ENCODE data around the gene H19.

The H19 gene

DNA sequence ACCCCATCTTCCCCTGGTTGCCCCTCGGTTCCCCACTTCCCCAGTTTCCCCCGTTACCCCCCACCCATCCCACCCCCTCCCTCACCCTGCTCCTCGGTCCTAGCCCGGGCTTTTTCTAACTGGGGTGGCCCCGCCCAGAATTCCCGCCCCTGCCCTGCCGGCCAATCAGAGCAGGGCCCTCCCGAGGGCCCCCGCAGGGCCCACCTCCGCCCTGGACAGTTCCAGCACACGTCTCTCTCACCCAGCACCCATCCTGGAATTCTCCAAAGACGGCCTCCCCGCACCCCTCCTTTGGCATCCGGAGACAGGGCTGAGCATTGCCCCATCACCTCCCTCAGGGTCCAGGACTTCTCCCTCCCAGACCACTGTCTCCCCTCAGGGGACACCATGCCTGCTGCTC is at the start of gene H19:
H19 (minus strand) TSS at position 88 of the 400 bp plus-strand sequence.
- no peak for DNase-seq

DNA sequence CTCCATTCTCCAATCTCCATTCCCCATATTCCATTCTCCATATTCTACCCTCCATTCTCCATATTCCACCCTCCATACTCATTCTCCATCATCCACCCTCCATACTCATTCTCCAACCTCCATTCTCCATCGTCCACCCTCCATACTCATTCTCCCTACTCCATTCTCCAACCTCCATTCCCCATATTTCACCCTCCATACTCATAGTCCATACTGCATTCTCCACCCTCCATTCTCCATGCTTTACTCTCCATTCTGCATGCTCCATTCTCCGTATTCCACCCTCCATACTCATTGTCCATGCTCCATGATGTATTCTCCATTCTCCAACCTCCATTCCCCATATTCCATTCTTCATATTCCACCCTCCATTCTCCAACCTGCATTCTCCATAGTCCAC is 44.3 kb upstream of the H19 start:
- DNase-seq = no peak

DNA sequence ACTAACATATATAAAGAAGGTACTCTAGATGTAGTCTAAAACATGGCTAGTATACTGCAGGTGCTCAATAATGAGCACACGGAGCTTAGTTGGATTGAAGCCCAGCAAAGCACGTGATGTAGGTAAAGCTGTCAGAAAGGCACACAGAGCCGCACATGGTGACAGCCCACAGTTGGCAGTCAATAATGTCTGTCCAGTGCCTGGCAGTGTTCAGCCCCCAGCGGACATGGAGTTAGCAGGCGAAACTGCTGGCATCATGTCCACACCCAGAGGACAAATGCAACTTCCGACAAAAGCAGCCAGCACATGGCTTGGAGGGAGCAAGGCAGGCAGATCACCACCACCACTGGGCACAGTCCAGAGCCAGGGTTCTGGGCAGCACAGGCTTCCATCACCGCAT is 43.5 kb upstream of the H19 start:
- DNase-seq = no peak

DNA sequence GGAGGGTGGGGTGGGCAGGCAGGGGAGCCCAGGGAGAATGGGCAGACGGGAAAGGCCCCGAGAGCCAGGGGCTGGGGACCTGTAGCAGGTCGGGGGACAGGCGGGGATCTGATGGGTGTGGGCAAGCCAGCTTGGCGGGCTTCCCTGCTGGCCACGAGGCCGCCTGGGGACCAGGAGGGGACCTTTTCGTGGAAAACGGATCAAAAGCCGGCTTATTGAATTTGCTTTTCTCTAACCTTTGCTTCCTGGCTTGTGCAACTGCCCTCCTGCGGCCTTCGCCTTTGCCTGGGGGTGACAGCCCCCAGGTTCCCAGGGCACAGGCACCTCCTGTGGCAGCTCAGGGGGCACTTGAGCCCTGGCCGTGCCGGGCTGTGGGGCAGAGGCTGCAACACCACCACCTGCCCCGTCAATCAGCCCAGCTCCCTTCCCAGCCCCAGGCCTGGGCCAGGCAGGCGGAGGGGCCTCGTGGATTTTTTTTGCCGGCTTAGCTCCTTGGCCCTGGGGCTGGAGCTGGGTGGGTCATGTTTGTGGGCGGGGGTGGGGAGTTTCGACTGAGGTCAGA is 41.6 kb upstream of the H19 start:
- DNase-seq = no peak

DNA sequence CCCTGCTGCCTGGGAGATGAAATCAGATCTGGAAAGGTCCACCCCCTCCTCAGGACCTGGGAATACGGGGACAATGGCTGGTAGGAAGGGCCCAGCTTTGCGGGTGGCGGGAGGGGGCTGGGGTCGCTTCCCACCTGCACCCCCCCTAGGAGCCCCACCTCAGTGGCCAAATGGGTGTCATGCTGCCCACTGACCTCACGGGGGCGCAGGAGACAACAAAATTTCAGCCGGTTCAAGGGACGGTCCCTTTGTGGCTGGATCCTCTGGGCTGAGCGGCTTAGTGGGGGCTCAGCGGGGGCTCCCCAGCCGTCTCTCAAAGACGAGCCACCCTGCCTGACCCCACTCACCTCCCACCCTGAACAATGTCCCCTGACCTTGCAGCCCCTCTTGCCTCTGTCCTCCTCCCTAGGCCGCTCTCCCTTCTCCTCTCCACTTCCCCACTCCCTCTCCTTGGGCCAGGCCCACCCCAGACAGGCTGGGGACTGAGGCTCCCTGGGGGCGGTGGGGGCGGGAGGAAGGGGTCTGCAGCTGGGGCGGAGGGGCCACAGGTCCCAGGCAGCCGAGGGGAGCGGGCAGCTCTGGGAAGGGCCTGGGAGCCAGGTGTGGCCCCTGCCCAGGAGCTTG is 39.3 kb upstream of the H19 start:
- DNase-seq = no peak

DNA sequence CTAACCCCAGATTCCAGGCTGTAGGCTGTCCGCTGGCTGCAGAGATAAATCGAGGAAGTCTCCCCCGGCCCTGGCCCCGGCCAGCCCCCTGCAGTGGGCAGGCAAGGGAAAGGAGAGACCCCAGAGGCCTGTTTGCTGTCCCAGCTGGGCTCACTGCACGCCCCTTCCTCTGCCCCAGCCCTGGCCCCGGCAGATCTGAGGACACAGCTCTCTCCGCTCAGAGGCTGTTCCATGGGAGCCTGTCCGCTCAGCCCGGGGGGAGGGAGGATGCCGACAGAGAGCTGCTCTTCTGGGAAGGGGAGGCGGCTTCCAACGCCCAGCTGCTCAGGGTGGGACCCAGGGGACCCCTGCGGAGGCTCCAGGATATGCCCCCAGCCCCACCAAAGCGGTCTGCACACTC is 37.7 kb upstream of the H19 start:
- DNase-seq = no peak

DNA sequence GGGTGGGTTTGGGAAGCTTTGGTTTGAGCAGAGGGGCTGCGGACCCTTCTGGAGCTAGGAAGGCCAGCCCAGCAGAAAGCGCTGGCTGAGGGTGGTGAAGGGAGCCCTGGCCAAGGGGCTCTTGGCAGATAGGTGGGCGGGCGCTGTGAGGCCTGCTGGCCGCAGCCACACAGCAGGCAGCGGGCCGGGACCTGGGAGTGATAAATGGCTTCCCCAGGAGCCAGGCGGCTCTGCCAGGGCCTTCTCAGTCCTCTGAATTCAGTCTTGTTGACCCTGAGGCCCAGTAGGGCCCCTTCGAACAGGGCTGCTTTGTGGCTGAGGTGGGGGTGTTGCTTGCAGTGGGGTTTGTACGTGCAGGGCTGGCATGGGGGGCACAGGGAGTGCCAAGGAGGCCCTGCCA is 33.4 kb upstream of the H19 start:
- DNase-seq = no peak

DNA sequence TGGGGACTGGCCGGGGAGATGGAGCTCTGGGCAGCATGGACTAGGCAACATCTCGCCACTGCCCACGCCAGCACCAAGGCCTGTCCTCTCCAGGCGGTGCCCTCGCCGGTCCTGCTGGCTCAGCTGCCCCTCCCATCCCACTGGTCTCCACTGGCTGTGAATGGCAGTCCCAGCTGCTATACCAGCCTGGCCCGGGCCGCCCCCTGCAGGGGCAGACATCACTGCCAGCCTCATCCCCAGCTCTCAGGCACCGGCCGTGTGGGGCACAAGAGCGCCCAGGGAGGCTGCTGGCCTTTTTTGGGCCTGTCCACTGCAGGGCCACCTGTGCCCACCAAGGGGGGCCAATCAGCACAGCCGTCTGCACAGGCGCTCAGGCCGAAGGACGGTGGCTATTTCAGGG is 30.1 kb upstream of the H19 start:
- DNase-seq = no peak

DNA sequence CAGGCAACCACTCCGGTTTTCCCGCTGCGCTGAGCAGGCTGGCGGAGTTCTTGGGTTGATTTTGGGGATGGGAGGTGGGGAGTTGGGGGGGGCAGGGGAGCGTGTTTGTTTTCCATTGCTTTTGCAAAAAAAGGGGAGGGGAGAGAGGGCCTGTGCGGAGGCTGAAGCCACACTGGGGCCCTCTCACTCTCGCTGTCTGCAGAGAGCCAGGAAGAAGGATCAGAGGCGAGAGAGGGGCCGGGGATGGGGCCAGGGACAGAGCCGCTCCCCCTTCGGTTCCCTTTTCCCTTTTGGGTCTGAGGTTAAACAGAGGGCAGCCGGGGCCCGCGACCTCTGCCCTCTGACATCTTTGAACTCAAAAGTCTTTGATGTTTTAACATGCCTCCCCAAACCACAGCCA is 17.4 kb upstream of the H19 start:
- no peak for DNase-seq

DNA sequence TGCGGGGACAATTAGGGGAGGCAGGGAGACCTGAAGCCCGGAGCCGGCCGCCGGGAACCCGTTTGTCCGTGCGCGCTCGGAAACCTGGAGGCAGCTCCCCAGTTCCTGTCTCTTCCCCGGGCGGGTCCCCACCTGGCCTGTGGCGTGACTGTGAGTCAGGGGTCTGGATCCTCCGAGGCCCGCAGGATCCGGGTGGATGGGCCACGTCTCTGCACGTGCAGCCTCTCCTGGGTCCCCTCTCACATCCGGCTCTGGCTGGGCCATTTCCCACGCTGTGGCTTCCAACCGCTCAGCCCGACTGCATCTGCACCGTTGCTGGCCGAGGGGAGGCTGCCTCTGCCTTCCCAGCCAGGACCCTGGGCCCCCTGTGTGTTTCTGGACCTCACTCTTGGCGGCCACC is 14.8 kb upstream of the H19 start:
- no peak for DNase-seq

DNA sequence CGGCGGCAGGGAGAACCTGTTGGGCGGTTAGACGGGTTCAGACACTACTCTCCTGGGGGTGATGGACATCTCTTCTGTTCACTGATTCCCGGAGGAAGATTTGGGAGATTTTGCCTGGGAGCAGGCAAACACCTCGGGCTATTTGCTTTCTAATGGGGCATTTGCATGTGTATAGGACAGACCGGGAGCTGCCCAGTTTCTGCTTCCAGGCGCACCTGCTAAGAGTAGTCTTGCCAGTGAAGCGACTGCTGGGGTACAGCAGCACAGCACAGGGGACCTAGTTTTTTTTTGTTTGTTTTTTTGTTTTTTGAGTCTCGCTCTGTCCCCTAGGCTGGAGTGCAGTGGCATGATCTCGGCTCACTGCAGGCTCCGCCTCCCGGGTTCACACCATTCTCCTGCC is 6.8 kb upstream of the H19 start:
- no peak for DNase-seq

DNA sequence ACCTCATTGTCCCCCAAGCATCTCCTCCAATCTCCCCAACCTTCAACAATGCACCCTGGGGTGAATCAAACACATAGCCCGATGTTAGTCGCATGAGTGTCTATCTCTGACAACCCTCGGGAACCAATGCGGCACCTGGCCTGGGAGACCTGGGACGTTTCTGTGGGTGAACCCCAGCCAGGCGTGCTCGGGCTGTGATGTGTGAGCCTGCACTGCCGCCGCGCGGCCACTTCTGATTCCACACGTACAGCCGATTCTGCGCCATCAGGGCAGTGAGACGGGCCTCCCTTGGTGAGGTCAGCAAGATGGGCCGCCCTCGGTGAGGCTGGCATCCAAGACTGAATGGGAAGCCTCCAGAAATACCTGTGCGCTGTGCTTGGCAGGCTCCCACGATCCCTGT is 5.2 kb upstream of the H19 start:
- DNase-seq = no peak

DNA sequence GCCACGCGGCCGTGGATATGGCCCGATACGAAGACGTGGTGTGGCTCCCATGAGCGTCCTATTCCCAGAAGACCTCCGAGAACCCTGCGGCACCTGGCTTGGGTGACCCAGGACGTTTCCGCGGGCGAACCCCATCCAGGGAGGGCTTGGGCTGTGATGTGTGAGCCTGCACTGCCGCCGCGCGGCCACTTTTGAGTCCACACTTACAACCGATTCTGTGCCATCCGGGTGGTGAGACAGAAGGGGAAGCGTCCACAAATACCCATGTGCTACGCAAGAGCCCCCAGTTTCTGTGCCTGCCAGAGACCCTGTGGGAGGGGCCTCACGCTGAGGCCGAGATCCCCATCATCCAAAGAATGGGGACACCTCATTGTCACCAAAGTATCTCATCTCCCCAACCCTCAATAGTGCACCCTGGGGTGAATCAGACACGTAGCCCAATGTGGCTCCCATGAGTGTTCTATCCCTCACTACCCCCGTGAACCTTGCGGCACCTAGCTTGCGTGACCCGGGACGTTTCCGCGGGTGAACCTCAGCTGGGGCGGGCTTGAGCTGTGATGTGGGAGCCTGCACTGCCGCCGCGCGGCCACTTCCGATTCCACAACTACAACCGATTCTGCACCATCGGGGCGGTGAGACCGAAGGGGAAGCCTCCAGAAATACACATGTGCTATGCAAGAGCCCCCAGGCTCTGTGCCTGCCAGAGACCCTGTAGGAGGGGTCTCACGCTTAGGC is 4.6 kb upstream of the H19 start:
- no peak for DNase-seq

DNA sequence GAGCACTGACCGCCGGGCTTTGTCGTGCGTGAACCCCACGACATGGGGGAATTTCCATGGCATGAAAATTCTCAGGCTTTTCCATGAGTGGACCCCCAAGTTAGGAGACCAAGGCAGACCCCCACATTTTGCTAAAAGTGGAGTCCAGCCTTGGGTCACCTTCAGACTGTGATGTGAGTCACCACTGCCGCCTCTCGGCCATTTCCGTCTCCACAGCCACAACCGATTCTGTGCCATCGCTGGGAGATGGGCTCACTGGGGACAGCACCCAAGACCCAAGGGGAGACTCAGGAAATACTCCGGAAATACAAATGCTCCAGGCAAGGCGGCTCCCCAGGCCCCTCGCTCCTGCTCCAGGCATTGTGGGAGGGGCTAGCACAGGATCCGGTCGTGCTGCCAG is 1.2 kb upstream of the H19 start:
- no peak for DNase-seq

DNA sequence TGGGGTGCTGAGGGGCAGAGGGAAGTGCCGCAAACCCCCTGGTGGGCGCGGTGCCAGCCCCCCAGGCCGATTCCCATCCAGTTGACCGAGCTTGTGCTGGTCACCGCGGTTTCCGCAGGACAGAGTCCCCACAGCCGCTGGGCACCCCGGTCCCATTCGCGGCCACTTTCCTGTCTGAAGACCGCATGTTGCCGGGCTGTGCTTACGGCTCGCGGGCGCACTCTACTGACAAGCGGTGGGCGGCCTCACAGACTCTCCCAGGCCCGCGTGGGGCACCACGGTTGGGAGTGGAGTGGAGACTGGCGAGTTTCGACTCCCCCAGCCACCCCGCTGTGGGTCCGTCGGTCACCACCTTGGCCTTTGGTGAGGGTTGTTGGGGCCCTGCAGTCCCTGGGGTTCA is 648 bp upstream of the H19 start:
- DNase-seq = no peak

DNA sequence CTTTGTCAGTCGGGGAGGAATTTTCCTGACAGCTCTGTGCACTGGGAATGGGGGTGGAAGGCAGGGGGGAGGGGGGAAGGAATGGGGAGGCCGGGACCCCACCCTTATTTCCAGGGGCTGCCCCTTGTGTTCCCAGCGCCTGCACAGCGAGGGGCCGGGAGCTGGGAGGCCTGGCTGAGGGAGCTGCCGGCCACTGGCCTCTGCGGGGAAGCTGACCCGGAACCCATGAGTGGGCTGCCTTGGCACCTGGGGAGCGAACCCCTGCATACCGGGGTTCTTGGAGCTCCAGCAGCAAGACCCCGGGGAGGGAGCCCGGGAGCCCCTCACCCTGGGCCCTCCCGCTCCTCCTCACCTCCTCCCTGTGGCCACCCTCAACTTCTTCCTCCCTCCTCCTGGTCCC is 3.5 kb downstream of the H19 start:
- no peak for DNase-seq

DNA sequence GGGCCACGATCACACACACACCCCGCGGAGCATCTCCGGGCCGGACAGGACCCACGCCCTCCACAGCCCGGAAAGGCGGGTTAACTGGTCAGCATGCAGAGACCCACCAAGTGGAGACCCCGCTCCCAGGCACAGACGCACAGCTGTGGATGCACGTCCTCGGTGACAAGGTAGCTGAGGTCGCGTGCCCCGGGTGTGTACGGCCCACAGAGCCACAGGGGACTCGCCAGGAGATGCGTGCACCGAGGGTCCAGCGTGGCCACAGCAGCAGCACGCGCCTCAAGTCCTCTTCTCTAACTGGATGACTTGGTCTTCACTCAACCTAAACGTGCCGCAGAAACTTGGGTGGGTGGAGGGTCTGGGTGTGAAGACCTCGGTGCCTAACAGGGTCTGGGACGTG is 5.5 kb downstream of the H19 start:
- no peak for DNase-seq

DNA sequence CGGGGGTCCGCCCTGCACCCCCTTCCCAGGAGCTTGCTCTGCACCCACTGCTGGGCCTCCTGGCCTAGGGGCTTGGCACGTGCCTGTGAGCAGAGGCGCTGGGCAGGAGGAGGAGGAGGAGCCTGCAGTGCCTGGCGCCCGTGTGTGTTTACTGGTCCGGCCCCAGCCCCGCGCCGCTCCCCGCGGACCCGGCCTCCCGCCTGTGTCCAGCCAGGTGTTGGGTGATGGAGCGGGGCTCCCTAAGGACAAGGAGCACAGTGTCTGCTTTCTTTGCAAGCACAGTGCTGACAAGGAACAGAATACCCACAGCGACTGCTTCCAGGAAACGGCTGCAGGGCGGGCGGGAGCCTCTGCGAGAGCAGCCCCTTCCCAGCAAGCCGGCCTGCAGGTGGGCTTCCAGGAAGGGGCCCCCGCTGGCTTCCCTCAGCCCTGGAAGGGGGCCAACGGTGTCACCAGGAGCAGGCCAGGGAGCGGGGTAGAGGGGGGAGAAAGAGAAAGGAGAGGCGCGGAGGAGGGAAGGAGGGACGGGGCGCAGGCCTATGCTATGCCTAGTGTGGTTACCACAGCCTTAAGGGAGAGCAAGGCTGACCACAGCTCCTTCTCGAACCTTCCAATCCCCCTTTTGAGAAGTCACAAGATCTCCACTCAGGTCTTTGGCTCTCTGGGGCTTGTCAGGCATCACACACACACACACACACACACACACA is 6.6 kb downstream of the H19 start:
- DNase-seq = no peak

DNA sequence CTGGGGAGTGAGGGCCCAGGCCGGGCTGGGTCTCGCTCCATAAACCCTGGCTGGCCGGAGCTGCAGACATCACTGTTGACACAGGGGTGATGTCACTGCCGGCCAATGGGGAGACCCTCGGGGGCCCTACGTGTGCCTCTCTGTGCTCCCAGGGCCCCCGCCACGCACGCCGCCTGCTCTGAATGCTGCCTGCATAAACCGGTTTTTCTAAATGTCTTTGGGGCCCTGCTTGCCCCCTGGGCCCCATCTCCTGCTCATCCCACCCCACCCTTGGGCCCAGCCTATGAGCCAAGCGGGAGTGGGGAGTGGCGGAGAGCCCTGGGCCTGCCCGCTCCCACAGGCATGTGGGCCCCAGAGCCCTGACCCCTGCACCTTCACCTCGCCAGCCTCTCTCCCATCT is 7.7 kb downstream of the H19 start:
- DNase-seq = no peak

DNA sequence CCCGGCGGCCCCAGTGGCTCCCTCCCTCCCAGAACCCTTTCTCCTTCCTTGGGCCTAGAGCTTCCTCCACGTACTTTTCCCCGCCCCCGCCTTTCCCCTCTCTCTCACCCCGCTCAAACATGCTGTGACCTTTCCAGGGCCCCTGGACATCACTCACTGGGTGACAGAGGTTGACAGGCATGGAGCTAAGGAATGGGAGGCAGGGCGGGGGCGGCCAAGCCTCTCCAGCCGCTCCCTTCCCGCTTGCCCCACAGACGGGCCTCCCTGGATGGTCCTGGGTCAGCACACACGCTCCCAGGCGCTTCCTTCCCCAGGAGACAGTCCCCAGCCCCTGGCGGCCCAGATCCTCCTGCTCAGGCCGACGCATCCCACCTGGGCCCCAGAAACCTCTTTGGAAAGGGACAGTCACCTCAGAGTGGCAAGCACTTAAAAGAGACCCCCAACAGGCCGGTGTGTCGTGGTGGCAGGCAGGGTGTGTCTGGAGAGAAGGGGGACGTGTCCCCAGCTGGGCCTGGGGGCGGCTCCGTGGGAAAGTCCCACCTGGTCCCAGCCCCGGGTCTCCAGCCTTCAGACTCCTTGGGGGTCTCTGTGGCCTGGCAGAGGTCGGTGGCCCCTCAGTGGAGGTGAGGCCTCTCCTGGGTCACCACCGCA is 8.8 kb downstream of the H19 start:
- DNase-seq = no peak

DNA sequence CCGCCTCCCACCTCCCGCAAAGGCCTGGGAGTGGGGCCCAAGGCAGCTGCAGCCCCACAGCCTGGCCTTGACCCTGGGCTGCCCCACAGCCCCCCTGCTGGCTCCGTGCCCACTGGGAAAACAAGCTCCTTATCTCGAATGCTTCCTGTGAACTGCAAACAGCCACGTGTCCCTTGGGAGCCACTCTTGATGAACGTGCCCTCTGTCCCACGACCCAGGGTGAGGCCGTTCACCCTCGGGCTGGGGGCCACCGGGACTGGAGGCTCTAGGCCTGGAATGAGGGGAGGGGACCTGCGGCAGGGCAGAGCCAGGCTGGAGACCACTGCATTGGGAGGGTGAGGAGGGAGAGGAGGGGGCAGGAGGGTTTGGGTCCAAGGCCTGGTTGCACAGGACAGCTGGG is 9.5 kb downstream of the H19 start:
- DNase-seq = no peak

DNA sequence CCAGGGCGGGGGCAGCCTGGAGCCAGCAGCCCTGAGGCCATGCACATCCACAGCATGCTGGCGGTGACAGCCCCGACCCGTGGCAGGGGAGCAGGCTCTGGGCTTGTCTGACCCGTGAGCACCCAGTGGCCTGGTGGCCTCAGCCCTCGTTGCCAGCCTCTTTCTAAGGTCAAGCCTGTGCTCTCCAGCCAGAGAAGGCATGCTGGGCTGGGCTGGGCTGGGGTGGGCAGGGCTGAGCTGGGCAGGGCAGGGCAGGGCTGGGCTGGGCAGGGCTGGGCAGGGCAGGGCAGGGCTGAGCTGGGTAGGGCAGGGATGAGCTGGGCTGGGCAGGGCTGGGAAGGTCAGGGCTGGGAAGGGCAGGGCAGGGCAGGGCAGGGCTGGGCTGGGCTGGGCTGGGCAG is 10.6 kb downstream of the H19 start:
- no peak for DNase-seq

DNA sequence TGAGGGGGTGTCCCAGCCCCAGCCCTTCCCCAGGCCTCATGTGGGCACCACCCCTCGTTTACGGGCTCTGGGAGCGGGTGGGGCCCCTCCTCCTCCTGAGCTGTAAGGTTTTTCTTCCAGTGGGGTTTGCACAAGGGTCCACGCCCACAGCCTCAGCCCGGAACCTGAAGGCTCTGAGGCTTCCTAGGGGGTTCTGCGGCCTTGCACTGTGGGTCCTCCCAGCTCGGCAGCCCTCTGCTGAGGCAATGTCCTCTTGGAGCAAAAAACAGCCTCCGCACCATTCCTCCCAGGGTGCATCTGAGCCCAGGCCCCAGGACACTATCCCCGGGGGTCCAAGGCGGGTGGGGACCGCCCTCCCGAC is 14.1 kb downstream of the H19 start:
- DNase-seq = no peak

Measured in NCI-H1930 (cell line).